CD14-positive monocyte (primary cell): ENCODE results near the gene P3H2. TPM values are rescaled to one million over a fixed set of nuclear protein-coding genes. Genes with fewer than 3 reads are reported as not detected.
A peak's percentile ranks its signal among the peaks of the same experiment; 100 is the strongest.

Experiments
- DNase-seq, 3 donors: peaks; one replicate each; pipeline ENCODE4 v3.0.0-alpha.2; 2011 to 2022
- H2AFZ ChIP-seq: 2 replicates; pipeline ENCODE4 v1.6.0; 2012; ENCODE audit warnings: mild to moderate bottlenecking, low read depth, low read length, inconsistent platforms; ENCODE audit not compliant: insufficient read depth, poor library complexity, severe bottlenecking
- H3K27ac ChIP-seq, 2 donors: 1 replicate in 1 of 2; 2 replicates in 1 of 2; pipeline ENCODE4 v1.5.1; 2012 to 2013; ENCODE audit warnings: low read length in 2 of 2, control low read depth in 1 of 2, inconsistent platforms in 1 of 2, low read depth in 1 of 2, mild to moderate bottlenecking in 1 of 2
- H3K27me3 ChIP-seq, 2 donors: one replicate each; pipeline versions ENCODE4 v1.6.0 to v1.6.1; 2011 to 2013; ENCODE audit warnings: low read length in 2 of 2; ENCODE audit not compliant: control insufficient read depth in 2 of 2, insufficient read depth in 2 of 2
- H3K36me3 ChIP-seq, 2 donors: replicated peaks in 1 of 2; 1 replicate in 1 of 2; 2 replicates in 1 of 2; pipeline versions ENCODE4 v1.5.1 to v1.6.1; 2012 to 2013; ENCODE audit warnings: low read length in 2 of 2, control low read depth in 1 of 2, inconsistent platforms in 1 of 2, mild to moderate bottlenecking in 1 of 2; ENCODE audit not compliant: insufficient read depth in 2 of 2, control insufficient read depth in 1 of 2
- H3K4me1 ChIP-seq, 2 donors: 1 replicate in 1 of 2; 2 replicates in 1 of 2; pipeline versions ENCODE4 v1.5.1 to v1.6.1; 2012 to 2013; ENCODE audit warnings: low read length in 2 of 2, control low read depth in 1 of 2, inconsistent platforms in 1 of 2, mild to moderate bottlenecking in 1 of 2, moderate library complexity in 1 of 2; ENCODE audit not compliant: insufficient read depth in 2 of 2, control insufficient read depth in 1 of 2
- H3K4me2 ChIP-seq: replicated peaks from 2 replicates; pipeline ENCODE3; 2012; ENCODE audit warnings: low read length, moderate library complexity, mild to moderate bottlenecking; ENCODE audit not compliant: poor library complexity, severe bottlenecking; ENCODE audit errors: extremely low read depth
- H3K4me3 ChIP-seq, 3 experiments: fragments of 200-600 bp in 1 of 3; sonication (generic) in 1 of 3; replicated peaks in 1 of 3; 1 replicate in 2 of 3; 2 replicates in 1 of 3; pipeline ENCODE4 v1.5.1; 2011 to 2013; ENCODE audit warnings: low read length in 3 of 3, mild to moderate bottlenecking in 3 of 3, control low read depth in 2 of 3, low read depth in 2 of 3, inconsistent platforms in 1 of 3, moderate library complexity in 1 of 3
- H3K79me2 ChIP-seq: 2 replicates; pipeline ENCODE4 v1.6.0; 2012; ENCODE audit warnings: mild to moderate bottlenecking, control low read depth, inconsistent platforms, low read length, moderate library complexity; ENCODE audit not compliant: insufficient read depth
- H3K9ac ChIP-seq: 2 replicates; pipeline ENCODE4 v1.6.0; 2017; ENCODE audit warnings: low read length, mild to moderate bottlenecking; ENCODE audit not compliant: insufficient read depth, poor library complexity, severe bottlenecking
- H3K9me3 ChIP-seq, 2 donors: replicated peaks in 1 of 2; 1 replicate in 1 of 2; 2 replicates in 1 of 2; pipeline versions ENCODE4 v1.5.1 to v1.6.1; 2012 to 2013; ENCODE audit warnings: low read length in 2 of 2, control low read depth in 1 of 2; ENCODE audit not compliant: control insufficient read depth in 1 of 2, insufficient read depth in 1 of 2
- H4K20me1 ChIP-seq: 2 replicates; pipeline ENCODE4 v1.6.0; 2012; ENCODE audit warnings: mild to moderate bottlenecking, low read length, control low read depth, moderate library complexity; ENCODE audit not compliant: insufficient read depth
- H3K27ac Mint-ChIP-seq, 7 donors: one replicate each; pipeline ENCODE4 v1.8.0; 2020; ENCODE audit warnings: mild to moderate bottlenecking in 7 of 7, mixed read lengths in 7 of 7, moderate library complexity in 6 of 7, inconsistent platforms in 2 of 7
- H3K27me3 Mint-ChIP-seq, 3 donors: one replicate each; pipeline ENCODE4 v1.8.0; 2021 to 2022; ENCODE audit warnings: low read depth in 3 of 3, mild to moderate bottlenecking in 3 of 3, mixed read lengths in 3 of 3, moderate library complexity in 3 of 3, inconsistent platforms in 1 of 3
- H3K36me3 Mint-ChIP-seq, 2 donors: one replicate each; pipeline ENCODE4 v1.8.0; 2020; ENCODE audit warnings: mixed read lengths in 2 of 2, inconsistent platforms in 1 of 2, mild to moderate bottlenecking in 1 of 2
- H3K4me1 Mint-ChIP-seq: one replicate; pipeline ENCODE4 v1.8.0; 2020; ENCODE audit warnings: mild to moderate bottlenecking, mixed read lengths
- H3K4me3 Mint-ChIP-seq, 2 donors: one replicate each; pipeline ENCODE4 v1.8.0; 2020; ENCODE audit warnings: mild to moderate bottlenecking in 2 of 2, mixed read lengths in 2 of 2, moderate library complexity in 1 of 2
- H3K9me3 Mint-ChIP-seq, 7 donors: one replicate each; pipeline ENCODE4 v1.8.0; 2020 to 2022; ENCODE audit warnings: mixed read lengths in 7 of 7, mild to moderate bottlenecking in 6 of 7, moderate library complexity in 6 of 7, inconsistent platforms in 2 of 7
- CTCF ChIP-seq: fragments of 200-600 bp; IDR thresholded peaks from one replicate; pipeline ENCODE4 v1.8.0; 2022; ENCODE audit warnings: antibody characterized with exemption, mild to moderate bottlenecking
- WGBS: methylation state at CpG from one replicate; pipeline ENCODE4 v1.1.5; 2013; ENCODE audit warnings: missing lambda C conversion rate; ENCODE audit not compliant: insufficient coverage; 5-methylcytosine and 5-hydroxymethylcytosine counted together
- intact Hi-C, 2 donors: fragments of 100-400 bp; cut with micrococcal nuclease; formaldehyde crosslinking; loops; one replicate each; pipeline versions ENCODE4 v1.15.0 to v1.15.1; 2023
- polyA plus RNA-seq, 3 donors: library from polyadenylated mRNA; depleted of rRNA in 1 of 3; unstranded in 2 of 3; stranded (reverse) in 1 of 3; fragments of 300-500 nt in 2 of 3; fragments of >200 nt in 1 of 3; fragmentation: Illumina TruSeq in 2 of 3; gene quantifications; 1 replicate in 2 of 3; 2 replicates in 1 of 3; pipeline ENCODE4 v1.2.3, GENCODE V29; 2012 to 2021

P3H2 gene
- polyA plus RNA-seq, 3 donors: 0.25 to 0.31 (median 0.27) TPM

DNA sequence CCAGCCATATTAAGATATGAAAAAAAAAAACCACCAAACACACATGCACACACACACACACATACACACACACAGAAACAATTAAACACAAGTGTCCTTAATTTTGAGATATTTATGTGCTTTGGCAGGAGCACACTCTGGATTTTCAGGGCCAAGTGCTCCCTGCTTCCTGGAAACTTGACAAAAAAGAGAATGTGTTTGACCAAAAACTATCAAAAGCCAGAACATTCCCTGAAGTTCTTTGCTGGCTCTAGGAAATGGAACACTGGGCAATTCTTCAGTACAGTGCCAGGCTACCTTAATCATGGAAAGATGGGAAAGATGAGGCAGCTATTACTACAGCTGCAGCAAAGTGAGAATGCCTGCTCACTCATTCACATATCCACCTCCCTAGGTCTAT is 44.6 kb downstream of the P3H2 start:
- Histone ChIP-seq H3K4me2 (no peak overlapping the region), H3K27me3 (no peaks in the 10 kb centered on the region), H3K9ac (no peak overlapping the region), H3K9me3 (no peaks in the 10 kb centered on the region), H3K4me1 (no peaks in the 10 kb centered on the region), H3K79me2 (no peaks in the 10 kb centered on the region), H3K27ac (no peak overlapping the region), H3K4me3 (no peak overlapping the region), H3K36me3 (no peaks in the 10 kb centered on the region), H2AFZ (no peak overlapping the region), H4K20me1 (no peaks in the 10 kb centered on the region)
- no peak for DNase-seq
- TF ChIP-seq CTCF: no peak
- no peaks in the 10 kb centered on the region for H3K4me1 Mint-ChIP-seq
- peaks cover 0 to 3% (median 0%) of the 10 kb centered on the region in 7 donors for H3K9me3 Mint-ChIP-seq
- no peak overlapping the region for H3K27ac Mint-ChIP-seq
- intact Hi-C loops: no loop called here
- H3K36me3 Mint-ChIP-seq: no peaks in the 10 kb centered on the region
- H3K27me3 Mint-ChIP-seq: peaks cover 0 to 5% (median 2%) of the 10 kb centered on the region in 3 donors
- no peak overlapping the region for H3K4me3 Mint-ChIP-seq

DNA sequence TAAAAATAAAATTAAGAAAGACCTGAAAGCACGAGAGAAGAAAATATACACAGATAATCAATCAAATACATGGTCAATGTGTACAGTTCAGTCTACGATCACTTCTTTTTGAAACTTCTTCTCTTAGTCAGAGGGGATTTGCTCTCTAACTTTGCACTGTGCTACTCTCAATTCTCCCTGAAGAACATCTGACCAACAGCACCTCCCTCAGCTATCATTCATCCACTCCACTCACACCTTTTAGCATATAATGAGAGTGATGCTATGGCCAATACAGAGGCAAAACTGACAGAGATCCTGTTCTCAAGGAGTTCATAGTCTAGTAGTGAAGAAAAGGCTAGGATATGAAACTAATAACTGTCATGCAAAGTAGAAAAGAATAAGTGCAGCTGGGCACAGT is 45.9 kb downstream of the P3H2 start:
- no peaks in the 10 kb centered on the region for H3K27me3 Mint-ChIP-seq
- Histone ChIP-seq H2AFZ (no peak overlapping the region), H3K79me2 (no peaks in the 10 kb centered on the region), H3K4me1 (no peaks in the 10 kb centered on the region), H3K4me3 (no peak overlapping the region), H4K20me1 (no peaks in the 10 kb centered on the region), H3K36me3 (no peaks in the 10 kb centered on the region), H3K27ac (no peak overlapping the region), H3K4me2 (no peak overlapping the region), H3K27me3 (no peaks in the 10 kb centered on the region), H3K9me3 (no peaks in the 10 kb centered on the region), H3K9ac (no peak overlapping the region)
- H3K9me3 Mint-ChIP-seq: peaks cover 0 to 3% (median 0%) of the 10 kb centered on the region in 7 donors
- H3K27ac Mint-ChIP-seq: peak overlapping the region in 1 of 7 donors; percentile 16
- intact Hi-C loops: no loop called here
- H3K4me3 Mint-ChIP-seq: no peak overlapping the region
- TF ChIP-seq CTCF: no peak
- no peaks in the 10 kb centered on the region for H3K4me1 Mint-ChIP-seq
- H3K36me3 Mint-ChIP-seq: no peaks in the 10 kb centered on the region
- no CpG with 5 or more reads among the region's 2 CpGs for WGBS
- no peak for DNase-seq
